Measurements from ENCODE around the gene C12orf57.

DNA sequence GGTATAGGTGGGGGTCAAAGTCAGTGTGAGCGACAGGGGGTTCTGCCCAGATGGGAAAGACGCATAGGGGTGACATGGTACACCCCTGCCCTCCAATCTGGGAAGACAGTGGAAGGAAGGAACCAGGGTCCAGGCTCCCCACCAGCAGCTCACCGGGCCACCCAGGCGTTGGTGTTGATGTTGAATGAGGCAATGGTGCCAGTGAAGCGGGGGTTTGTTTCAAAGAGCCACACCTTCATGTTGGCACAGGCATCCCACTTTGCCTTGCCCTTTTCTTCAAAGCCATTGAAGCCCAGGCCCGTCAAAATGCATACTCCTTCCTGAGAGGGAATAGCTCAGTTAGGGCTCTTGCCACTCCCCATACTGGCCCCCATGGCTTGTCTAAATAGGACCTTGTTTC, 34.4 kb downstream of the C12orf57 start:
- TF ChIP-seq, protein P1, sequence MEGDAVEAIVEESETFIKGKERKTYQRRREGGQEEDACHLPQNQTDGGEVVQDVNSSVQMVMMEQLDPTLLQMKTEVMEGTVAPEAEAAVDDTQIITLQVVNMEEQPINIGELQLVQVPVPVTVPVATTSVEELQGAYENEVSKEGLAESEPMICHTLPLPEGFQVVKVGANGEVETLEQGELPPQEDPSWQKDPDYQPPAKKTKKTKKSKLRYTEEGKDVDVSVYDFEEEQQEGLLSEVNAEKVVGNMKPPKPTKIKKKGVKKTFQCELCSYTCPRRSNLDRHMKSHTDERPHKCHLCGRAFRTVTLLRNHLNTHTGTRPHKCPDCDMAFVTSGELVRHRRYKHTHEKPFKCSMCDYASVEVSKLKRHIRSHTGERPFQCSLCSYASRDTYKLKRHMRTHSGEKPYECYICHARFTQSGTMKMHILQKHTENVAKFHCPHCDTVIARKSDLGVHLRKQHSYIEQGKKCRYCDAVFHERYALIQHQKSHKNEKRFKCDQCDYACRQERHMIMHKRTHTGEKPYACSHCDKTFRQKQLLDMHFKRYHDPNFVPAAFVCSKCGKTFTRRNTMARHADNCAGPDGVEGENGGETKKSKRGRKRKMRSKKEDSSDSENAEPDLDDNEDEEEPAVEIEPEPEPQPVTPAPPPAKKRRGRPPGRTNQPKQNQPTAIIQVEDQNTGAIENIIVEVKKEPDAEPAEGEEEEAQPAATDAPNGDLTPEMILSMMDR (IDR thresholded peaks at IDR 0.05) = no peak
- TF ChIP-seq POLR2AphosphoS5 (IDR thresholded peaks at IDR 0.05) = no peak

All from prostate gland (tissue), 2 donors.